VCaP (cell line): ENCODE results near the gene FLVCR1.
A peak's percentile ranks its signal among the peaks of the same experiment; 100 is the strongest.

Source experiments
- H3K27ac ChIP-seq: fragments of 450-650 bp; 2 replicates; pipeline ENCODE4 v1.5.1; 2017
- CTCF ChIP-seq: fragments of 450-650 bp; conservative IDR thresholded peaks from 2 replicates; pipeline ENCODE4 v1.5.1; 2017; ENCODE audit warnings: mild to moderate bottlenecking, moderate library complexity

FLVCR1 gene

DNA sequence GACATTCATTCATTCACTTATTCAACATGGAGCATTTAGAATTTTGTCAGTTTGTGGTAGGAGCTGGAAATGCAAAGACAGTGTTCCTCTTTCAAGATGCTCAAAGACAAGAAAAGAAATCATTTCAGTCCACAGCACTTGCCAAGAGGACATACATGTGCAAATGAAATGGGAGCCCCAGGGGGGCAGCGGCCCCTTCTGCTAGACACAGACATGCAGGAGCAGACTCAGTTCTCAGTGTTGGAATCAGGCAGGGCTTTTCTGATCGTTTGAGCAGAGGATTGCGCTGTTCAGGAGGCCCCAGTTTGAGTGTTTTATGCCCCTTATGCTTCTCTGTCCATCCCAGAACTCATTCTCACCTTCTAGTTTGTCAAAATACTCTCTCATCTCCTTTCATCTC, 56.7 kb downstream of the FLVCR1 start:
- H3K27ac ChIP-seq: no peak overlapping the region
- no peak for TF ChIP-seq CTCF

GRCh38 chr1:212915245-212916091, 57.4 kb downstream of the FLVCR1 start:
- no peak overlapping the region for H3K27ac ChIP-seq

GRCh38 chr1:212916481-212917133, 58.5 kb downstream of the FLVCR1 start:
- no peak overlapping the region for H3K27ac ChIP-seq
- no peak for TF ChIP-seq CTCF

More at GRCh38 chr1:212915245-212916091, 57.4 kb downstream of the FLVCR1 start:
- peak; percentile 57 for TF ChIP-seq CTCF

- TF ChIP-seq CTCF: no peak
- no peak overlapping the region for H3K27ac ChIP-seq
These were observed 59.0 kb downstream of the FLVCR1 start for GRCh38 chr1:212917134-212917485.

GRCh38 chr1:212917858-212918257, 59.8 kb downstream of the FLVCR1 start:
- TF ChIP-seq CTCF: no peak
- no peak overlapping the region for H3K27ac ChIP-seq

- no peak for TF ChIP-seq CTCF
- H3K27ac ChIP-seq: no peak overlapping the region
These were observed 60.7 kb downstream of the FLVCR1 start for GRCh38 chr1:212918824-212919223.

- no peak overlapping the region for H3K27ac ChIP-seq
- TF ChIP-seq CTCF: no peak
These were observed 62.2 kb downstream of the FLVCR1 start for GRCh38 chr1:212920246-212920645.
